Measurements from ENCODE around the gene PPP1R36. TPM values are rescaled to one million over a fixed set of nuclear protein-coding genes. Genes with fewer than 3 reads are reported as not detected.
A peak's percentile ranks its signal among the peaks of the same experiment; 100 is the strongest.
"Not testable (repeated sequence)": the region's sequence is repeated elsewhere in the genome, so short reads cannot be mapped to it uniquely, and the experiment has no call there.

PPP1R36 gene
- polyA plus RNA-seq, 2 of the 4 experiments (the other 2 are of a cell fraction): 0.47 to 0.48 TPM

DNA sequence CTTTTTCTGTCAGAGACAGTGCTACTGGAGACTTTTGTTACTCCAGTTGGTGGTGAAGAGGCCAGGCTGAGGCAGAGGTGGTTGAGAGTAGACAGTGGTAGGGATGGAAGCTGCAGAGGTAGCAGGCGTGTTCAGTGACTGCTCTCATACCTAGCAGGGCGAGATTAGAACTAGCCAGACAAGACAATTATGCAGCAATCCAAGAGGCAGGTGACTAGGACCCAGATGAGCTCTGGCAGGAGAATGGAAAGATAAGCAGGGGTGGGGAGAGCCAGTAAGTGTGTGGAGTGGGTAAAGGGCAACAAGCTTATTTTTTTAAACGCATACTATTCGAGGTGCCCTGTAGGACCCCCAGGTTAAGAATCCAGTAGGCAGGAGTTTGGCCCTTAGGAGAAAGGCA is 4.8 kb downstream of the PPP1R36 start (continued):
- TF ChIP-seq, protein P1, sequence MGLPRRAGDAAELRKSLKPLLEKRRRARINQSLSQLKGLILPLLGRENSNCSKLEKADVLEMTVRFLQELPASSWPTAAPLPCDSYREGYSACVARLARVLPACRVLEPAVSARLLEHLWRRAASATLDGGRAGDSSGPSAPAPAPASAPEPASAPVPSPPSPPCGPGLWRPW (IDR thresholded peaks at IDR 0.05): no peak
- TF ChIP-seq BHLHE40 (IDR thresholded peaks at IDR 0.05; ENCODE audit: low read depth, low read length): no peak
- no peak for TF ChIP-seq HOXA7 (CRISPR knock-in tag; IDR thresholded peaks at IDR 0.05)
- TF ChIP-seq FOXS1 (CRISPR knock-in tag; IDR thresholded peaks at IDR 0.05): no peak
- TF ChIP-seq ESRRA (IDR thresholded peaks at IDR 0.05; ENCODE audit: borderline replicate concordance, low read length): no peak

DNA sequence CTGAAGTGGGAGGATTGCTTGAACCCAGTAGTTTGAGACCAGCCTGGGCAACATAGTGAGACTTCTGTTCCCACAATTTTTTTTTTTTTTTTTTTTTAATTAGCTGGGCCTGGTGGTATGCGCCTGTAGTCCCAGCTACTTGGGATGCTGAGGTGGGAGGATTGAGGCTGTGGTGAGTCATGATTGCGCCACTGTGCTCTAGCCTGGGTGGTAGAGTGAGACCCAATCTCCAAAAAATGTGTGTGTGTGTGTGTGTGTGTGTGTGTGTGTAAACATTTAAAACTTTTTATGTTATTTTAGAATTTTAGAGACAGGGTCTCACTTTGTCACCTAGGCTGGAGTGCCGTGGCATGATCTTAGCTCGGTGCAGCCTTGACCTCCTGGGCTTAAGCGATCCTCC is 6.8 kb downstream of the PPP1R36 start:
- POLR2A ChIA-PET: interaction anchor here (0.6 to 4.4 kb wide), 2 partner anchors 16 to 40 kb away, joined by 5 to 29 read pairs; partner anchors contain the start of gene HSPA2

DNA sequence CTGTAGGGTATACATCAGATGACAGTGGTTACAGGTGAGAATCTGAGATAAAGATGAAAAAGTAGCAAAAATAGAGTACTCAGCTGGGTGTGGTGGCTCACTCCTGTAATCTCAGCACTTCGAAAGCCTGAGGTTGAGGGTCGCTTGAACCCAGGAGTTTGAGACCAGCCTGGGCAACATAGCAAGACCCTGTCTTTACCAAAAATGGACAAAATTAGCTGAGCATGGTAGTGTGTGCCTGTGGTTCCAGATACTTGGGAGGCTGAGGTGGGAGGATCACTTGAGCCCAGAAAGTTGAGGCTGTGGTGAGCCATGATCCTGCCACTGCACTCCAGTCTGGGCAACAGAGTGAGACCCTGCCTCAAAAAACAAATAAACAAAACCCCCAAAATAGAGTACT is 8.5 kb downstream of the PPP1R36 start:
- CTCF ChIA-PET: interaction anchor here (1.6 to 2.1 kb wide), 3 partner anchors 18 to 334 kb away, joined by 4 to 8 read pairs (median 7); partner anchors contain the start of gene HSPA2
- POLR2A ChIA-PET; ATAC-seq; DNase-seq (ENCODE audit: low read depth in 1 of 2, low spot score in 1 of 2); H3K4me2 ChIP-seq; H3K27ac ChIP-seq; FAIRE-seq; H3K4me1 ChIP-seq; H3K4me3 ChIP-seq; H3K9me3 ChIP-seq: not testable (repeated sequence)
- WGBS (ENCODE audit: missing lambda C conversion rate): 82% methylated on average over 2 of the region's 2 CpGs

More for the DNA sequence above, 6.8 kb downstream of the PPP1R36 start:
- WGBS (ENCODE audit: missing lambda C conversion rate): 89% methylated on average over 5 of the region's 5 CpGs
- CTCF ChIA-PET: interaction anchor here (0.6 to 4.0 kb wide), 5 partner anchors 15 to 429 kb away, joined by 3 to 19 read pairs (median 5); partner anchors contain the start of gene HSPA2
- Histone ChIP-seq H3K9me3 (no peaks in the 10 kb centered on the region), H3K4me3 (no peak overlapping the region), H3K4me1 (peaks cover 2% of the 10 kb centered on the region; the same call in 1 of the 3 replicates), H3K27ac (peak overlapping the region in 1 of 2 experiments; percentile 50; a peak in 1 of 6 replicates), H3K4me2 (no peak overlapping the region)
- no peak for FAIRE-seq
- peak; percentile 50 to 52; a peak in 2 of 6 replicates for ATAC-seq
- peak in 1 of 2 experiments; percentile 44 for DNase-seq (ENCODE audit: low read depth in 1 of 2, low spot score in 1 of 2)
- TF ChIP-seq CEBPB (IDR thresholded peaks at IDR 0.05) (peak in 1 of 2 experiments; percentile 73; a peak in 3 of 4 replicates), MAFK (IDR thresholded peaks at IDR 0.05; ENCODE audit: partially characterized antibody) (no peak), CHD2 (IDR thresholded peaks at IDR 0.05; ENCODE audit: low read length, partially characterized antibody) (no peak), FOSL2 (IDR thresholded peaks at IDR 0.05) (peak; percentile 32; the same call in 1 of the 2 replicates), FOSL2 (CRISPR knock-in tag; IDR thresholded peaks at IDR 0.05) (peak; percentile 61)

DNA sequence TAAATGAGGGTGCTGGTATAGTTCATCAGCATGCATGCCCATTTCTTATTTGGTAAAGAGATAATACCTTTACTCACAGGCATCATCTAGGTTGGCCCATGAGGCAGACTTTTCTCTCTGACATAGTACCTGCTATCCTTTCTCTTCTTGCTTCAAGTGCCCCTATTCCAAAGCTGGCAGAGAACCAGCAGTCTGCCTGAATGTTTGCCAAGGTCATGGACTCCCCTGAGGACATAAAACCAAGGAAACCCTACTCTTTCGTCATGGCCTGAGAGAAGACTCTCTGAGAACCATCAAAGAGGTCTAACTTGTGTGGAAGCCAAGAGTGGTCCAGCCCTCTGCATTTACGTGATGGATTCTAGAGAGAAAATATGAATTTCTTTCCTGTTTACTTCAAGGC is 11.9 kb downstream of the PPP1R36 start:
- ChIA-PET CTCF (interaction anchor here (1.2 to 4.1 kb wide), 3 partner anchors 21 to 200 kb away, joined by 3 to 18 read pairs (median 4); partner anchors contain the start of gene HSPA2), POLR2A (no interaction called here)
- TF ChIP-seq CEBPB (IDR thresholded peaks at IDR 0.05): no peak
- TF ChIP-seq ZFP36 (IDR thresholded peaks at IDR 0.05; ENCODE audit: borderline replicate concordance, partially characterized antibody): no peak
- TF ChIP-seq, protein P2, sequence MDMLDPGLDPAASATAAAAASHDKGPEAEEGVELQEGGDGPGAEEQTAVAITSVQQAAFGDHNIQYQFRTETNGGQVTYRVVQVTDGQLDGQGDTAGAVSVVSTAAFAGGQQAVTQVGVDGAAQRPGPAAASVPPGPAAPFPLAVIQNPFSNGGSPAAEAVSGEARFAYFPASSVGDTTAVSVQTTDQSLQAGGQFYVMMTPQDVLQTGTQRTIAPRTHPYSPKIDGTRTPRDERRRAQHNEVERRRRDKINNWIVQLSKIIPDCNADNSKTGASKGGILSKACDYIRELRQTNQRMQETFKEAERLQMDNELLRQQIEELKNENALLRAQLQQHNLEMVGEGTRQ (IDR thresholded peaks at IDR 0.05): no peak
- TF ChIP-seq, protein P3, sequence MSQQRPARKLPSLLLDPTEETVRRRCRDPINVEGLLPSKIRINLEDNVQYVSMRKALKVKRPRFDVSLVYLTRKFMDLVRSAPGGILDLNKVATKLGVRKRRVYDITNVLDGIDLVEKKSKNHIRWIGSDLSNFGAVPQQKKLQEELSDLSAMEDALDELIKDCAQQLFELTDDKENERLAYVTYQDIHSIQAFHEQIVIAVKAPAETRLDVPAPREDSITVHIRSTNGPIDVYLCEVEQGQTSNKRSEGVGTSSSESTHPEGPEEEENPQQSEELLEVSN (IDR thresholded peaks at IDR 0.05; ENCODE audit: borderline replicate concordance, low read depth): no peak
- no peak for TF ChIP-seq NR3C1 (IDR thresholded peaks at IDR 0.05)
- no peak for TF ChIP-seq HOXA7 (CRISPR knock-in tag; IDR thresholded peaks at IDR 0.05)
- no peak for TF ChIP-seq CBX8 (IDR thresholded peaks at IDR 0.05)
- TF ChIP-seq MYC (IDR thresholded peaks at IDR 0.05; ENCODE audit: borderline replicate concordance, low read length): no peak
- no peak for TF ChIP-seq RAD21 (conservative IDR thresholded peaks at IDR 0.05 in 1 of 2, IDR thresholded peaks at IDR 0.05 in 1 of 2)
- no peaks in the 10 kb centered on the region for H3K9me3 ChIP-seq
- no peak for DNase-seq (ENCODE audit: low read depth in 1 of 2, low spot score in 1 of 2)
- H3K4me3 ChIP-seq: no peak overlapping the region
- H3K4me1 ChIP-seq: peaks cover 7% of the 10 kb centered on the region
- whole genome bisulfite sequencing (ENCODE audit: missing lambda C conversion rate): 73% methylated on average over 2 of the region's 2 CpGs
- ATAC-seq: no peak
- 0 out of 6 replicates have a peak overlapping the region, but pooled peaks of 1 of the 2 experiments have one; percentile 4 for H3K27ac ChIP-seq
- no peak overlapping the region for H3K4me2 ChIP-seq
- FAIRE-seq: no peak

All from A549 (cell line).